GM19455 (cell line): ENCODE measurements around the gene INPP5A.
"Not testable (repeated sequence)": the region's sequence is repeated elsewhere in the genome, so short reads cannot be mapped to it uniquely, and the experiment has no call there.

ENCODE experiments used
- ATAC-seq: cut with Tn5 transposase; IDR thresholded peaks from one replicate; pipeline ENCODE4 v1.9.1; 2021; ENCODE audit not compliant: unreplicated experiment

Gene INPP5A

GRCh38 chr10:132702601-132703418 is 165.2 kb downstream of the INPP5A start:
- no peak for ATAC-seq

DNA sequence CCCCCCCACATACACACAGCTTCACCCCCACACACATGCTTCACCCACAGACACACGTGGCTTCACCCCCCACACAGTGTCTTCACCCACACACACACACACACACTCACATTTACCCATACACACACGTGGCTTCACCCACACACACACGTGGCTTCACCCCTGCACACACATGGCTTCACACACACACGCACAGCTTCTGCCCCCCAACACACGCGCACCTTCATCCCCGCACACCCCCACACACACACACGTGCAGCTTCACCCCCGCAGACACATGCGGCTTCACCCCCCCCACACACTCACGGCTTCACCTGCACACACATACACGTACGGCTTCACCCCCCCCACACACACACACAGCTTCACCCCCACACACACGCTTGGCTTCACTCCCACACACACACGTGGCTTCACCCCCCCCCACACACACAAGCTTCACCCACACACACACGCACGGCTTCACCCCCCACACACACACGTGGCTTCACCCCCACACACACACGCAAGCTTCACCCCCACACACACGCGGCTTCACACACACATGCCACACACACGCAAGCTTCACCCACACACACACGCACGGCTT is 165.9 kb downstream of the INPP5A start:
- ATAC-seq: no peak

- ATAC-seq: no peak
Measured at GRCh38 chr10:132704008-132704814, 166.6 kb downstream of the INPP5A start.

DNA sequence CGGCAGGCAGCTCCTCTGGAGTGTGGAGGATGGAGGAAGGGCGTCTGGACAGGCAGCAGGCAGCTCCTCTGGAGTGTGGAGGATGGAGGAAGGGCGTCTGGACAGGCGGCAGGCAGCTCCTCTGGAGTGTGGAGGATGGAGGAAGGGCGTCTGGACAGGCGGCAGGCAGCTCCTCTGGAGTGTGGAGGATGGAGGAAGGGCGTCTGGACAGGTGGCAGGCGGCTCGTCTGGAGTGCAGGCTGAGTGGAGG is 167.2 kb downstream of the INPP5A start:
- not testable (repeated sequence) for ATAC-seq

GRCh38 chr10:132705173-132705572 is 167.6 kb downstream of the INPP5A start:
- ATAC-seq: no peak

DNA sequence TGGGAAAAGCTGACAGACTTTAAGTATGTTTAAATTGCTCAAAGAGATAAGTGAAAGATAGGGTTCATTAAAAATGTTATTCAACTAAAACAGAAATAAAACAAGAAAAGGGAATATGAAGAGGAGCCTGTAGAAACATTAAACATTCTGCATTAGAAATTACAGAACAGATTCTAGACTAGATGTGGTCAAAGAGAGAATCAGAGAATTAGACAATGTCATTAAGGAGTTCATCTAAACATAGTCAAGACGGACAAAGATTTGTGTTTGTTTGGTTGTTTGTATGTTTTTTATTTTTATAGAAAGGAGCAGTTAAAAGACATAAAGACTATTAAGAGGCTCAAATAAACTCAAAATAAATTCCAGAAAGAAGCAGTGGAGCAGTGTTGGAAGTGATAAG is 168.4 kb downstream of the INPP5A start:
- no peak for ATAC-seq

DNA sequence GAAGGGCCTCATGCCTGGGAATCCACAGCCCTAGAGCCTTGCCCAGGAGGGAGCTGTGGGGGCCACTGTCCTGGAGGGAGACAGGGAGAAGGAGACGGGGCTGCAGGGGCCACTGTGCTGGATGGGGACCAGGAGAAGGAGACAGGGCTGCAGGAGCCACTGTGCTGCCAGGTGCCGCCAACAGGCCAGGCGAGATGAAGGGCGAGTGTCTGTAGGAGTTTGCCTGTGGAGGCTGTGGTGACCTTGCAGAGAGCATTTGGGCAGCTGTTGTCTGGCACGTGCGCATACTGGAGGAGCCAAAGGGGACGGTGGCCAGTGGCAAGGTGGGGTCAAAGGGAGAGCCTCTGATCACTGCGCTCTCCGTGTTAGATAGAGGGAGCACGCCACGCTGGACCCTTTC is 169.1 kb downstream of the INPP5A start:
- no peak for ATAC-seq

- ATAC-seq: no peak
Measured at GRCh38 chr10:132707121-132707775, 169.7 kb downstream of the INPP5A start.

- ATAC-seq: no peak
Measured at GRCh38 chr10:132707776-132708171, 170.2 kb downstream of the INPP5A start.

GRCh38 chr10:132708441-132708840 is 170.9 kb downstream of the INPP5A start:
- ATAC-seq: no peak

GRCh38 chr10:132708936-132709335 is 171.3 kb downstream of the INPP5A start:
- ATAC-seq: no peak

DNA sequence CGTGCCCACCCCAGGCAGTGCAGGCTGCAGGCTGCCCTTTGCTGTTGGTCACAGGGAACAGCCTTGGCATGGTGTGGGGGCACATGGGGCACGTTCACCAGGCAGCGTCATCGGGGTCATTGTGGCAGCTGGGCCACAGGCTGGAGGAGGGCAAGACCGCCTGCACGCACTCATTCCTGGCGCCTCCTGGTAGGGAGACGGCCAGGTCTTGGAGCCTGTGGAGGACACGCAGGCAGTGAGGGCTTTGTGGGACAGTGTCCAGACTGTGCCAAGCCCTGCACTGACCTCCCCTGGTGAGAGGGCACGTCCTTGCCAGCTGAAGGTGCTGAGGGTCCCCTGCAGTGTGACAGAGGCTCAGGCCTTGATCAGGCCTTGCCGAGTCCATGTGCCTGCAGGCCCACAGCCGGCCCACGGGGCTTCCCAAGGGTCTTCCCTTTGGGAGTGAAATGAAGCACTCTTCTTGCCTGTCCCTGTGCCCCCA is 171.9 kb downstream of the INPP5A start:
- no peak for ATAC-seq

- no peak for ATAC-seq
Measured at GRCh38 chr10:132710036-132710686, 172.6 kb downstream of the INPP5A start.

GRCh38 chr10:132710746-132711612 is 173.4 kb downstream of the INPP5A start:
- no peak for ATAC-seq

- ATAC-seq: no peak
Measured at GRCh38 chr10:132711613-132712121, 174.1 kb downstream of the INPP5A start.

DNA sequence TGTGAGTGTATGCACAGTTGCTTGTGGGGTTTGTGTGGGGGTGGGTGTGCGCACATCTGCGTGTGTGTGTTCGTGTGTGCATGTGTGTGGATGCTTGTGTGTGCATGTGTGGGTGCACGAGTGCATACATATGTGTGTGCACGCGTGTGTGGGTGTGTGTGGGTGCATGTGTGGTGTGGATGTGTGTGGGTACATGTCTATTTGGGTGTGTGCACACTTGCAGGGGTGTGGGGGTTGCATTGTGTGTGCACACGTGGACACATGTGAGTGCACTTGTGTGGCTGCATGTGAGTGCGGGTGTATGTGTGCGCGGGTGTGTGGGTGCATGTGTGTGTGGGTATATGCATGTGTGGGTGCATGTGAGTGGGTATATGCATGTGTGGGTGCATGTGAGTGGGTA is 174.7 kb downstream of the INPP5A start:
- no peak for ATAC-seq

GRCh38 chr10:132712743-132713142 is 175.2 kb downstream of the INPP5A start:
- no peak for ATAC-seq

DNA sequence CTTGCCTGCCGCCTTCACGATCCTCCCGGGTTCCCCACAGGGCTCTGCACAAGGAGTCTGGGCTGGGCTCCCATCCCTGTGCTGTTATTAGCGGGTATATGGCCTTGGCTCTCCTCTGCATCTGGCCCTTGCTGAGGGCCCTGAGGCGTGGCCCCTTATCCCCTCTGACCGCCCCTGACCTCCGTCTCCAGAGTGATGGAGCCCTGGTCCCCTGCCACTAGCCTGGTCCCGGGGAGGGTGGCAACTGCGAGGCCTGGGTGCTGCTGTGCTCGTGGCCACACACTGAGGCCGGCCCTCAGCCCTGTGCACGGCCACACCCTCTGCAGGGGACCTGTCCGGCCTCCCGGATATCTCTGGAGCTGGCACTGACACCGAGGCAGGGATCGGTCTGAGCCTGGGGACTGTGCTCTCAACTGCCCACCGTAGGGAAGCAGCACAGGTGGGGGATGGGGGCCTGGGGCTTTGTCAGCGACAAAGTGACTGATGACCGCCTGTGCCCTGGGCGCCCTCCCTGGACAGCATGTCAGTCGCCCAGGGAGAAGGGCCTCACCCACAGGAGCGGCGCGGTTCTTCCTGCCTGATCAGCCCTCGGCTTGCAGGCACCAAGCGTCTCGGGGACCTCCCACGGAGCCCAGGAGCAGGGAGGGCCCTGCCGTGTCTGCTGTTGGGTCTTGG is 176.0 kb downstream of the INPP5A start:
- ATAC-seq: no peak
